Posterior cingulate gyrus (tissue), 11 donors: ENCODE measurements around the gene MTOR.
"Not testable (repeated sequence)": the region's sequence is repeated elsewhere in the genome, so short reads cannot be mapped to it uniquely, and the experiment has no call there.

Experiments
- DNase-seq, 10 donors: peaks; one replicate each; pipeline versions ENCODE4 v3.0.0 to v3.0.0-alpha.2; 2020 to 2021; ENCODE audit warnings: mixed read lengths in 3 of 10
- intact Hi-C: fragments of 100-400 bp; cut with DNase I; formaldehyde crosslinking; loops from one replicate; pipeline ENCODE4 v1.15.1; 2023

MTOR gene

DNA sequence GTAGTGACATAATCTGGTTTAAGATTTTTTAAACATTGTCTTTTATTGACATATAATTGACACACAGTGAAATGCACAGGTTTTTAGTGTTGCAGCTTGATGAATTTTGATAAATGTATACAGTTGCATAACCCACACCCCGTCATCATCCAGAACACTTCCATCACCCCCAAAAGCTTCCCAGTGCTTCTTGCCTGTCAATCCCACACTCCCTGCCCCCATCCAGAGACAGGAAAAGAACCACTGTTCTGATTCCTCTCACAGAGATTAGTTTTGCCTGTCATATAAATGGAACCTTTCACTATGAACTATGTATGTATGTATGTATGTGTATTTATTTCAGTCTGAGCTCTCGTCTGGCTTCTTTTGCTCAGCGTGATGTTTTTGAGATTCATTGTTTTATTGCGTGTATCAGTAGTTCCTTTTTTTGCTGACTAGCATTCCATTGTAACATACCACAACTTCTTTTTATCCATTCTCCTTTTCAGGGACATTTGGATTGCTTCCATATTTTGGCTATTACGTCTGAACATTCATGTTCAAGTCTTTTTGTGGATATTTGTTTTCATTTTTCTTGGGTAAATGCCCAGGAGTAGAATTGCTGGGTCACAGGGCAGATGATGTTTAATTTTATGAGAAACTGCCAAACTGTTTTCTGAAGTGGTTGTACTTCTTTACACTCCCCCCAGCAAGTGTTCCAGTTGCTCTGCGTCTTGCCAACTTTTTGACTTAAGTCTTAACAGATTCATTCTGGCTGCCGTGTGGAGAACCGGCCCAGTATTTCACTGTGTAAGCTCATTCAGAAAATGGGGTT lies 19.4 kb upstream of the MTOR start:
- no peak for DNase-seq
- intact Hi-C loops: loop anchor here (10.0 kb wide), 1 partner anchor 193 kb away; the partner anchor contains the start of gene DISP3

DNA sequence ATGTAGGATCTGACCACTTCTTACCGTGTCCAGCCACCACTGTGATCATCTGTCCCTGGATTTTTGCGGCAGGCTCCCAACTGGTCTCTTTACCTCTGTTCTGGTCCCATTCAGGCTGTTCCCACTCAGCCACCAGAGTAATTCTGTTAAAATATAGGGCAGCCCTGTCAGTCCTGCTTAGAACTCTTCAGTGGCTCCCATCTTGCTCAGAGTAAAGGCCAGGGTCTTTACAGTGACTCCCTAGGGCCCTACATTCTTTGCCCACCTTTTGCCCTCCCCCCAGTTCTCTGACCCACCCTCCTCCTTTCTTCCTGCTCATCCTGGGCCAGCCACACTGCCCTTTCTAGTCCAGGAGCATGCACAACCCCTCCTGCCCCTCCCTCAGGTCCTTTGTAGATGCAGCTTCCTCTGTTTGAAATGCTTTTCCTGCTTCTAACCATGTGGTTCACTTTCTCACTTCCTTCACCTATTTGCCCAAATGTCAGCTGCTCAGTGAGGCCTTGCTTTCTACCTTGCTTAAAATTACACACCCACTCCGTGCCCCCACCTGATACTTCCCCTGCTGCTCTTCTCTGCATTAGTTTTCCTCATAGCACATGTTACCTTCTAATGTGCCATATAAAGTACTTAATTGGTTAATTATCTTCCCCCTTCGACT lies 18.5 kb upstream of the MTOR start:
- intact Hi-C loops: loop anchor here (10.0 kb wide), 1 partner anchor 194 kb away; the partner anchor contains the start of gene DISP3
- no peak for DNase-seq

DNA sequence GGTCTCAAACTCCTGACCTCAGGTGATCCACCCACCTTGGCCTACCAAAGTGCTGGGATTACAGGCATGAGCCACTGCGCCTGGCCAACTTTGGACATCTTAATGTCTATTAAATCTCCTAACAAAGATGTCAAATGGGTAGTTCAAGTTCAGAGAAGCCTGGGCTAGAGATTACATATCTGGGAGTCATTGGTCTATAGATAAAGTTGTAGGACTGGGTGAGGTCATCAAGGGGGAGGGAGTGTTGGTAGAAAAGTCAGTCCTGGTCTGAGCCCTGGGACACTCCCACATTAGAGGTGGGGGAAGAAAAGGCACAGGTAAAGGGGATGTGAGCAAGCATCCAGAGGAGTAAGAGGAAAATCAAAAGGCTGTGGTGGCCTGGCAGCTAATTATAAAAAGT lies 17.3 kb upstream of the MTOR start:
- DNase-seq: peak in 1 of 10 donors; percentile 13
- intact Hi-C loops: loop anchor here (10.0 kb wide), 2 partner anchors 195 to 365 kb away; partner anchors contain the start of gene DISP3

DNA sequence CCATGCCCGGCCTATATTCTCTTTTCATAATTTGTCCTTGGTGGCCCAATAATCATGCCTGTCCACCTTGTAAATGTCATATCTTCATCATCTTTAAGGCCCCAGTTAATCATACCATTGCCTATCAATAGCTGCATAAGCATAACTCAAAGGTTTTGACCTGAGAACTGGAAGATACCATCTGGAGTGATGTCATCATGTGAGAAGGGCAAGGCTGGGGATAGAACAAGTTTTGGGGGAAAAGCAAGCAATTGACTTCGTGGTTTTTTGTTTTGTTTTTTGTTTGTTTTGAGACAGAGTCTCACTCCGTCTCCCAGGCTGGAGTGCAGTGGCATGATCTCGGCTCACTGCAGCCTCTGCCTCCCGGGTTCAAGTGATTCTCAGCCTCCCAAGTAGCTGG lies 16.8 kb upstream of the MTOR start:
- intact Hi-C loops: loop anchor here (10.0 kb wide), 1 partner anchor 366 kb away; no protein-coding TSS in a partner anchor
- no peak for DNase-seq

DNA sequence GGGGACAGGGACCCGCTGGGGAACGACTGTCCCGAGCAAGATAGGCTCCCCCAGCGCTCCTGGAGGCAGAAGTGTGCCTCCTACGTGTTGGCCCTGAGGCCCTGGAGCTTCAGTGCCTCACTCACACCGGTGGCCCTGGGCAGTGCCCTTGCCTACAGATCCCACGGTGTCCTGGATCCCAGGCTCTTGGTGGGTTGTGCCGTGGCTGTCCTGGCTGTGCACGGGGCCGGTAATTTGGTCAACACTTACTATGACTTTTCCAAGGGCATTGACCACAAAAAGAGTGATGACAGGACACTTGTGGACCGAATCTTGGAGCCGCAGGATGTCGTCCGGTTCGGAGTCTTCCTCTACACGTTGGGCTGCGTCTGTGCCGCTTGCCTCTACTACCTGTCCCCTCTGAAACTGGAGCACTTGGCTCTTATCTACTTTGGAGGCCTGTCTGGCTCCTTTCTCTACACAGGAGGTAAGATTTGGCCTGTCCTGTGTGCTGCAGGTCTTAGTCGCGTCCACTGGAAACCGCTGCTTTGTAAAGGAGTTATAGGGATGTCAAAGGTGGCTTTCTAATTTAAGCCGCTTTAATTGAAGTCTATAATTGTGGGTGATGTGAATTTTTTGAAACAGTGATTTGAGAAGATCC lies 11.4 kb upstream of the MTOR start:
- intact Hi-C loops: loop anchor here (10.0 kb wide), 1 partner anchor 371 kb away; no protein-coding TSS in a partner anchor

DNA sequence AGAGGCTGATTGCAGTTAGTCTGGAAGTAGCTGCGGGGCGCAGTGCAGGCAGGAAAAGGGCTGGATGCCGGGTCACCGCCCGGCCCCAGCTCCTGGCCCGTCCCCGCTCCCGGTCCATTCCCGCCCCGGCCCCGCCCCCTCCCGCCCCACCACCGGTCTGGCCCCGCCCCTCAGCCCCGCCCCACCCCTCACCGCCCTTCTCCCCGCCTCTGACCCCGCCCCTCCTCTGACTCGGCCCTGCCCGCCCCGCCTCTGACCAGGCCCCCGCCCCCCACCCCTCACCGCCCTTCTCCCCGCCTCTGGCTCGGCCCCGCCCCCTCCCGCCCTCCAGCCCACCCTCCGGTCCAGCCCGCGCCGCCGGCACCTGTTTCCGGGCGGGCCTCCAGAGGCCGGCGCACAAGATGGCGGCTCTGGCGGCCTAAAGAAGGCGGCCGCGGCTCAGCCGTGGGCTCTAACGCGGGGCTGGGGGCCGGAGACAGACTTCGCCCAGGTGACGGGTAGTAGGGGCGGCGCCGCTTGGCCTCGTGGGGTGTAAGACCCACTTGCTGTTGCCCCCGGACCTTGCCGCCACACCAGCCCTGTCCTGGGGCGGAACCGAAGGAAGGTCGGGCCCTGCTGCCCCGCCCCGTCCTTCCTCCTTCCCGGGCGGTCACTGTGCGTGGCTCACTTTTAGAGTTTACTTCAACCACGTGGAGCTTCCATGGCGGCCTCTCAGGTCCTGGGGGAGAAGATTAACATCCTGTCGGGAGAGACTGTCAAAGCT lies 10.7 kb upstream of the MTOR start, which contains the start of gene UBIAD1:
UBIAD1 (plus strand) TSS at position 367 of the 763 bp plus-strand sequence; CDS start at position 701, 334 bp downstream.
- intact Hi-C loops: loop anchor here (1.0 to 10.0 kb wide), 2 partner anchors 11 to 372 kb away; partner anchors contain the start of gene MTOR
- peak; percentile 71 to 97 (median 82) for DNase-seq

More for the DNA sequence above, 11.4 kb upstream of the MTOR start:
- DNase-seq: peak in 2 of 10 donors; percentile 83 to 86

DNA sequence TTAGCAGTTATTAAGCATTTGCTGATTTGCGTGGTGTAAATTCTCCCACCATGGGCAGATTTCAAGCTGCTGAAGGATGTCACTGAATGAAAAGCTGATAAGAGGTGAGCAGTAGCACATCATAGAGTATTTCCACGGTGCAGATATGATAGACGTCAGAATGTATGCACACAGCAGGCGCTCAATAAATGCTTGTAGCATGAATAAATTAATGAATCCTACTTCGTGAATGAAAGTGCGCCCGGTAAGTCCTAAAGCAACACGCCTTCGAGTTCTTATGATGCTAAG lies 10.1 kb upstream of the MTOR start:
- no peak for DNase-seq
- intact Hi-C loops: loop anchor here (1.0 to 10.0 kb wide), 2 partner anchors 10 to 372 kb away; partner anchors contain the start of gene MTOR

DNA sequence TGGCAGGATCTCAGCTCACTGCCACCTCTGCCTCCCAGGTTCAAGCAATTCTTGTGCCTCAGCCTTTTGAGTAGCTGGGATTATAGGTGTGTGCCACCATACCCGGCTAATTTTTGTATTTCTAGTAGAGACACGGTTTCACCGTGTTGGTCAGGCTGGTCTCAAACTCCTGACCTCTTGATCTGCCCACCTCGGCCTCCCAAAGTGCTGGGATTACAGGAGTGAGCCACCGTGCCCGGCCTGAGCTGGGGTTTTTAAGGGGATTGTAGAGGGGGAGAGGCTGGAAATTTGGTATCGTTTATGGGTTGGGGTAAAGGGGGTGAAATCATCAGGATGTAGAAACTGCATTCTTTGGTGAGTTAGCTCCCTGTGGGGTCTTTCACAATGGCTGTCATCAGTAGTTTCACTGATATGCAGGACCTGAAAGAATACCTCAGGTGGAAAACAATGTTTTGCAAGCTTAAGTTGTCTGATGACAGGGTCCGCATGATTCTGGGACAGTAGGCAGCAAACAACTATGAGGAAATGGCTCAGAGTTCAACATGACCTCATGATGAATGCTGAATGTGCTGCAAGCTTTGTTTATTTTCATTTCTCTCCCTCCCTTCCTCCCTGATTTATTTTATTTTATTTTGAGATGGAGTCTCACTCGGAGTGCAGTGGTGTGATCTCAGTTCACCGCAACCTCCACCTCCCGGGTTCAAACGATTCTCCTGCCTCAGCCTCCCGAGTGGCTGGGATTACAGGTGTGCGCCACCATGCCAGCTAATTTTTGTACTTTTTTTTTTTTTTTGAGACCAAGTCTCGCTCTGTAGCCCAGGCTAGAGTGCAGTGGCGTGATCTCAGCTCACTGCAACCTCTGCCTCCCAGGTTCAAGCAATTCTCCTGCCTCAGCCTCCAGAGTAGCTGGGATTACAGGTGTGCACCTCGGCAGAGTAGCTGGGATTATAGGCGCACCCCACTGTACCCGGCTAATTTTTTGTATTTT lies 5.3 kb upstream of the MTOR start:
- intact Hi-C loops, DNase-seq: not testable (repeated sequence)

DNA sequence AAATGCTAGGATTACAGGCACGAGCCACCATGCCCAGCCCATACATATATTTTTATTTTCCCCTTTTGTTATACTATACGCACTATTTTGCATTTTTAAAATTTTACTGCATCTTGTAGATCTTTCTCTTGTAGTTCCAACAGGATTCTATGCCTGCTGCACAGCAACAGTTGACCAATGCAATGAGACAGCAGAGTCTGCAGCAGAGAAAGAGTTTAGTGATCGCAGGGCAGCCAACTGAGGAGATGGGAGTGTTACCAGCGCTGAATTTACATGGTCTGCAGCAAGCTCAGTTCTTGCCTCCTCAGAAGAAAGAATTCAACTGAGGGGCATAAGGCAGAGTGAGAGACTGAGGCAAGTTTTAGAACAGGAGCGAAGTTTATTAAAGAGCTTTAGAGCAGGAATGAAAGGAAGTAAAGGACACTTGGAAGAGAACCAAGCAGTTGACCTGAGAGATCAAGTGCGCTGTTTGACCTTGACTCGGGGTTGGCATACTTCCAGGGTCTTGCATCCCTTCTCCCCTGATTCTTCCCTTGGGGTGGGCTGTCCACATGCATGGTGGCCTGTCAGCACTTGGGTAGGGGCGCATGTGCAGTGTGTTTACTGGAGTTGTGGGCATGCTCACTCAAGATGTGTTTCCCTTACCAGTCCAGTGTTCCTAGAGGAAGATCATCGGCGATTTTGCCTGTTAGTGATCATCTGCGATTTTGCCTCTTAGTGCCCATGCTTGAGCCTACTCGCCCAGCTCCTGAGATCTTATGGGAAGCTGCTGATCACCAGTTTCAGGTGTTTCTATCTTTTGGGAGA lies 4.1 kb upstream of the MTOR start:
- intact Hi-C loops: no loop called here
- no peak for DNase-seq

DNA sequence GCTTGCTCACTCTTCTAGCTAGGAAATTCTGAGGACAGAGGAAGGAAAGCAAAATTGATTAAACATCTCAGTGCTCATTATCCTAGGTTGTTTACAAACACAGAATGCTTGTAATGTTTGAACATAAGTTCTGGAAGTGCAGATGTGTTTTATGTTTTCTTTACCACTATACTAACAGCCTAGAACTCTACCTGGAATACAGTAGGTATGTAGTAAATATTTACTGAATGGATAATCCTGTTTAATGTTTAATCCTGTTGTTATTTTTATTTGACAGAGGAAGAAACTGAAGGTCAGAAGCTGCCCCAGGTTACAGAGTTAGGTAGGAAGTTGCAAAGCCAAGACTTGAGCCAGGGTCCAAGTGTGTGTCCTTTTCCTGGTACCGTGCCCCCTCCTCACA lies 6.1 kb downstream of the MTOR start:
- intact Hi-C loops: no loop called here
- DNase-seq: no peak

DNA sequence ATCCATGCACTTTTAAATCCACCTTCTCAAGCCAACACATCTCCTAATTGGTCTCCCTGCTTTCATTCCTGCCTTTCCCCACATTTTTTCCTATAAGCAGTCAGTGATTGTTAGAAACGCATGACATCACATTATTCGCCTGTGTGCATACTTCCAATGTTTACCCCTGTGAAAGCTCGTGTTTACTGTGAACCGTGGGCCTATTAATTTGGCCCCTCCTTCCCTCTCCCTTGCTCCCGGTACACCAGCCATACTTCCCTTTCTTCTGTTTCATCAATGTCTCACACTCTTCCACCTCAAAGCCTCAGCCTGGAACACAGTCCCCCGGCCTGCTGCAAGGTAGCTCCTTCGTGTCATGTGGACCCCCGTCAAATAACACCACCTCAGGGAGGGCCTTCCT lies 9.1 kb downstream of the MTOR start:
- intact Hi-C loops: no loop called here
- no peak for DNase-seq

DNA sequence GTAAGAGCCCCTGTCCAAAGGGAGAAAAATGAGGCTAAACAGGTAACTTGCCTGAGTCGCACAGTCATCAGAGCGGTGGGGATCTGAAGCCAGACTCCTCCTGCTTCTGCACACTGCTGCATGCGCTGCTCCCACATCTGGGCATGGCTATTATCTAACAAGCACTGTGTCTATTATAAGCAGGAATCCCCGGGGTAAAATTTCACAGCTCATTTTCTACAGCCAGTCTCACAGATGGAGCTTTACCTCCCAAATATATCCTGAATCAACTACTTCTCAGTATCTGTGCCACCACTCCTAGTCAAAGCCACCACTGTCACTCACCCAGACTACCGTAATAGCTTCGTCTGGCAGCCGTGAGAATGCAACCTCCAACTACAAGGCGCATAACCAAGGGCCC lies 9.8 kb downstream of the MTOR start:
- intact Hi-C loops: no loop called here
- DNase-seq: no peak

DNA sequence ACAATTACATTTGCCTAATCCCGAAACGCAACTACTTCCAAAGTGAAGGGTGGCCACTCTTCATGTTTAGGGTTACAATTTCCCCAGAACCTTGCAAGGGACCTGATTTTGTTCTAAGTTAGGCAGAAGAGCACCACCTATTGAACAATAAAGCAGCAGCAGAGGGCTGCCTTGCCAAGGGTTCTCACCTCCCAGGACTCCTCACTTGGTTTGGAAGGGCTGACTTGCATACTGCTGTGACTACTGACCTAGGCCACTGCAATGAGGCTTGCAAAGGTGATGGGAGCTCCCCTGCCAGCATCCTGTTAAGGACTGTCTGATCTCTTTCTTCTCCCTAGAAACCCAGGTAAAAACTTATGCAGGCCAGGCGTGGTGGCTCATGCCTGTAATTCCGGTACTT lies 14.2 kb downstream of the MTOR start:
- intact Hi-C loops: no loop called here
- DNase-seq: no peak

DNA sequence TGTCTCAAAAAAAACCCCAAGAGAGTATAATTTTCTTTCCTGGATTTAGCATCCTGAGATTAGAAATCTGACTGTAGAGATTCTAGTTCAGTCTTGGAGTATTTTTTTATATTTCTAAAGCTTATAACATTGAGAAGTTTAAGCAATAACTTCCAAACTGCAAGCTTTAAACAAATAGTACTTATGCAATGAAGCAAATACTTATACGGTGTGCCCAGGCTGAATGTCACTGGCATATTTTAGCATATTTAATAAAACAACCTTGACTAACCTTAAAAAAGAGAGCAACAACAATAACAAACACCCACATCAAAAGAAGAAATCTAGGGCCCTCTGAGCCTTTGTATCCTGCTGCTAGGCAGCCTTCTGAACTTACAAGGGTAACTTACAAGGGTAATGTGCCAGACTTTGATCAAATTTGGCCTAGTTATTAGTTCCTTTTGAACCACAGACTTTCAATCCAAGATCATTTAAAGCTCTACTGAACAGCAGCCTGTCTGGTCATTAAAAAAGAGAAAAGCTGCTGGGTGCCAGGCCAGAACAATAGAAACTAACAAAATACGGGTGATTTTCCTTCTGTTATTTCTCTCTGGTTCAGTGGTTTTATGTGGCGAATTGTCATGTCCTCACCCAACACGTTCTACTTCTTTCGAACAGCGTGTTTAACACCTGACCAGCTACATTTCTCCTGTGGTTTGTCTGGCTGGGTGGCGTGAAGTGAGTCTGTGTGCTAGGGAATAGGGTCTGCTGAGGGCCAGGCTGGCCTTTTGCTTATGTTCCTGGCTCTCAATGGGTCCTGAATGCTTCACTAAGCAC lies 16.2 kb downstream of the MTOR start:
- intact Hi-C loops: no loop called here
- DNase-seq: no peak

DNA sequence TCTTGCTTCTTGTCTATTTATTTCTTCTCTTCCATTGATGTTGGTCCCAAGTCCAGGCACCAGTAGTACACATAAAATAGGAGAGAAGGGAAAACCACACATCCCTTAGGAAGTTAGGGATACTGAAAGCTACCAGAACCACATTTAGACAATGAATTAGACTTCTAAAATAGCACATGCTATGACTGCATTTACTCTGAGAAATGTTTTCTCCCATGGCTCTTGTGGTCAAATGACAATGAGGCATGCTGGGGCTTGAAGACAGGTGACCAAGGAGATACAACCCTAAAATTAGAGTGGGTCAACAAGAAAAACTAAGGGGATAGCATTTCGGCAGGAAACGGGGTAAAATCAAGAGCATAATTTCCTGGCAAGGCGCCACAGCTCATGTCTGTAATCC lies 17.1 kb downstream of the MTOR start:
- intact Hi-C loops: no loop called here
- DNase-seq: no peak

DNA sequence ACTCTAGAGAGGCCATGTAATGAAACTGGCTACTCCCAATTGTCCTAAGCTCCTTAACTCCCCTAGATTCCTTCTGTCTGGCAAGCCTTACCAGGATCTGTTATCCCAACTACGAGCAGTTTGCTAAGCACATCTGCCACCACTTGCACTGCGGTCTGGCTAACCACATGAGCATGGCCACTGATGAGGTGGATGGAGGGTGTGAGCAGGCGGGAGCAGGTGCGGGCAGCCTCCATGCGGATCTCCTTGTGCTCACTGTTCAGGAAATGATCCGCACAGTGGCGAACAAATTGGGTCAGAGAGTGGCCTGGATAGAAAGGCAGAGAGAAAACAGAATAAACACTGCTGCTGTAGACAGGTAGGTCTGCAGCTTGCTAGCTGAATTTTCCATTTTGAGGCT lies 24.0 kb downstream of the MTOR start:
- intact Hi-C loops: no loop called here
- DNase-seq: peak in 1 of 10 donors; percentile 44

DNA sequence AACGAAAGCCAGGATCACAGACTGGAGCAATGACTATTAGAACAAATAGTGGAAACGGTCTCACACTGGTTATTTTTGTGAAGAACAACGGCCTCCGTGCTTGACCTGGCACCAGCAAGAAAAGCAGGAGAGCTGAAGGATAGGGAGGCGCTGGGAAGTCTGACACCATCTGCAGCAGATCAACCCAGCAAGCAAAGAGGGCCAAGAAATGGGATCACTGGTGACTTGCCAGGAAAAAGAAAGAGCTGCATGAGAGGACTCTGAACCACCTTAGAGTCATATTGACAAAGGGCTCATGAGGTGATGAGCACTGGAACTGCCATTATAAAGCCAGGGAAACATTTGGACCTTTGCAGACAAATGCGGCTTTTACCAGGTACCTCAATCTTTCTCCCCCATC lies 25.0 kb downstream of the MTOR start:
- intact Hi-C loops: no loop called here
- no peak for DNase-seq
